Measurements from ENCODE around the gene TOPAZ1. TPM values are rescaled to one million over a fixed set of nuclear protein-coding genes. Genes with fewer than 3 reads are reported as not detected.
A peak's percentile ranks its signal among the peaks of the same experiment; 100 is the strongest.

The TOPAZ1 gene
- total and polyA plus RNA-seq, 2 of the 13 experiments (the other 11 are each of a cell fraction or from before 2014, with no cell fraction given), result not detected

DNA sequence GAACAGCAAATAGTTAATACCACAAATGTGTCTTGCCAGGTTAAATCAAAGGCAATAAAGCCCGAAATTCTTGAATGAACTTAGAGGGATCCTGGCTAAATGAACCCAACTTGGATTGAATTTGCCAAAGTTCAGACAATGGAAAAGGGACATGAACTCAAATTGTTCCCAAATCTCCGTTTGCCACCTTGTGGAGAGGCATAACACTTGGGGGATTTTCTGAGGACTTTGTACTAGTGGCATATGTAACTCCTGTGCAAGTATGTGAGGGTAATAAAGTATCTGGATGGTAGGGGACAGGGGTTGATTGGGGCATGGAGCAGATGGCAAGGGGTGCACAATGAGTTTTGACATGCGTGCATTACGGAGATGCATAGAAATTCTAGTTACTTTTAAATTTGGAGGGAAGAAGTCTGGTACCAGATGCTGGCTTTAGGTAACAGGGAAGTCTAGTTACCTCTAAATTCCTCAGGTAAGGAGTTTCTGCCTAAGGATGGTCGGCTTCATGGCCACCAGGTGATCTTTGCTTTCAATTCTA lies 95.6 kb downstream of the TOPAZ1 start:
- peak overlapping the region; percentile 96 for H3K27ac ChIP-seq (ENCODE audit: extremely low read length, insufficient read depth, low read length)
- peaks cover 27% of the 10 kb centered on the region for H3K79me2 ChIP-seq (ENCODE audit: insufficient read depth, low read length)
- peak overlapping the region; percentile 80 to 90 (median 81); a peak in 4 of 6 replicates for H3K4me3 ChIP-seq (replicated peaks in 1 of 3; ENCODE audit: insufficient read depth in 1 of 3, low read depth in 2 of 3, low read length in 3 of 3)
- DNase-seq (ENCODE audit: low spot score) (no peak), ATAC-seq (no peak), FAIRE-seq (no peak)
- no peaks in the 10 kb centered on the region for H3K9me3 ChIP-seq (ENCODE audit: low read length)
- 82% methylated on average over 5 of the region's 5 CpGs for WGBS (ENCODE audit: low lambda C conversion rate)
- TF ChIP-seq HNF4G (IDR thresholded peaks at IDR 0.05; ENCODE audit: borderline replicate concordance, low read depth, low read length) (peak; percentile 54; the same call in 1 of the 2 replicates), HNF4G (CRISPR knock-in tag; IDR thresholded peaks at IDR 0.05; ENCODE audit: borderline replicate concordance, low read depth) (no peak), HNF4A (CRISPR knock-in tag; IDR thresholded peaks at IDR 0.05) (peak; percentile 23; the same call in 1 of the 2 replicates)
- TF ChIP-seq, protein P1, sequence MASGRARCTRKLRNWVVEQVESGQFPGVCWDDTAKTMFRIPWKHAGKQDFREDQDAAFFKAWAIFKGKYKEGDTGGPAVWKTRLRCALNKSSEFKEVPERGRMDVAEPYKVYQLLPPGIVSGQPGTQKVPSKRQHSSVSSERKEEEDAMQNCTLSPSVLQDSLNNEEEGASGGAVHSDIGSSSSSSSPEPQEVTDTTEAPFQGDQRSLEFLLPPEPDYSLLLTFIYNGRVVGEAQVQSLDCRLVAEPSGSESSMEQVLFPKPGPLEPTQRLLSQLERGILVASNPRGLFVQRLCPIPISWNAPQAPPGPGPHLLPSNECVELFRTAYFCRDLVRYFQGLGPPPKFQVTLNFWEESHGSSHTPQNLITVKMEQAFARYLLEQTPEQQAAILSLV (CRISPR knock-in tag; IDR thresholded peaks at IDR 0.05; ENCODE audit: borderline replicate concordance), result no peak
- peak overlapping the region; percentile 88 for H3K4me2 ChIP-seq (ENCODE audit: low read depth, low read length)
- H3K9ac ChIP-seq (ENCODE audit: insufficient read depth, low read depth, low read length), result peak overlapping the region; percentile 86; the same call in 1 of the 2 replicates
- BruUV-seq (replicated peaks), result no TSS peak
- H2AFZ ChIP-seq (ENCODE audit: low read length), result no peak overlapping the region
- H4K20me1 ChIP-seq (ENCODE audit: insufficient read depth, low read length), result no peaks in the 10 kb centered on the region
- intact Hi-C loops (cut with micrococcal nuclease; ENCODE audit: unreplicated experiment), result loop anchor here (5.0 to 10.0 kb wide), 2 partner anchors 175 to 1897 kb away; no protein-coding TSS in a partner anchor
- POLR2A ChIA-PET, result interaction anchor here (0.7 to 3.9 kb wide), 22 partner anchors 8 to 424 kb away, joined by 3 to 67 read pairs (median 8); partner anchors contain the start of genes KIAA1143, KIF15 and ZNF445
- H3K27me3 ChIP-seq (ENCODE audit: control insufficient read depth in 1 of 2, insufficient read depth in 2 of 2, low read length in 2 of 2), result no peaks in the 10 kb centered on the region; a peak in 1 of 5 replicates
- in situ Hi-C loops (cut with HindIII; ENCODE audit: extremely low pct_ligation_motif_present, low pct_unique_long_range_greater_than_20kb), result no loop called here
- CTCF ChIA-PET (ENCODE audit: low intra/inter-chr PET ratio, low total read pairs), result no interaction called here
- no peaks in the 10 kb centered on the region for H3K36me3 ChIP-seq (replicated peaks in 1 of 2; ENCODE audit: control insufficient read depth in 1 of 2, insufficient read depth in 2 of 2, low read length in 2 of 2)
- H3K4me1 ChIP-seq (ENCODE audit: insufficient read depth, low read length), result peaks cover 53% of the 10 kb centered on the region

All from HepG2 (cell line).